ENCODE data around the gene F13B.
A peak's percentile ranks its signal among the peaks of the same experiment; 100 is the strongest.

Gene F13B

DNA sequence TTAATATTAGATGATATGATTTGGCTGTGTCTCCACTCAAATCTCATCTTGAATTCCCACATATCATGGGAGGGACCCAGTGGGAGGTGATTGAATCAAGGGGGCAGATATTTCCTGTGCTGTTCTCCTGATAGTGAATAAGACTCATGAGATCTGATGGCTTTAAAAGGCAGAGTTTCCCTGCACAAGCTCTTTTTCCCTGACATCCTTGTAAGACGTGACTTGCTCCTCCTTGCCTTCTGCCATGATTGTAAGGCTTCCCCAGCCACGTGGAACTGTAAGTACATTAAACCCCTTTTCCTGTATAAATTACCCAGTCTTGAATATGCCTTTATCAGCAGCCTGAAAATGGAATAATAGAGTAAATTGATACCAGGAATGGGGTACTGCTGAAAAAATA lies 13.3 kb upstream of the F13B start:
- TF ChIP-seq ZNF707 (tag by site-specific recombination; IDR thresholded peaks at IDR 0.05): 0 out of 2 replicates have a peak, but pooled peaks have one; percentile 56
- no peak for TF ChIP-seq OSR2 (tag by site-specific recombination; IDR thresholded peaks at IDR 0.05)
- TF ChIP-seq GLIS1 (tag by site-specific recombination; IDR thresholded peaks at IDR 0.05): no peak
- no peak for TF ChIP-seq TCF7L2 (IDR thresholded peaks at IDR 0.05; ENCODE audit: borderline replicate concordance, low read depth, low read length)
- no peak for TF ChIP-seq ZBTB8A (tag by site-specific recombination; IDR thresholded peaks at IDR 0.05)
- TF ChIP-seq ZNF426 (tag by site-specific recombination; IDR thresholded peaks at IDR 0.05): no peak
- TF ChIP-seq ZNF391 (tag by site-specific recombination; IDR thresholded peaks at IDR 0.05; ENCODE audit: borderline replicate concordance, low read depth): no peak
- TF ChIP-seq, protein P1, sequence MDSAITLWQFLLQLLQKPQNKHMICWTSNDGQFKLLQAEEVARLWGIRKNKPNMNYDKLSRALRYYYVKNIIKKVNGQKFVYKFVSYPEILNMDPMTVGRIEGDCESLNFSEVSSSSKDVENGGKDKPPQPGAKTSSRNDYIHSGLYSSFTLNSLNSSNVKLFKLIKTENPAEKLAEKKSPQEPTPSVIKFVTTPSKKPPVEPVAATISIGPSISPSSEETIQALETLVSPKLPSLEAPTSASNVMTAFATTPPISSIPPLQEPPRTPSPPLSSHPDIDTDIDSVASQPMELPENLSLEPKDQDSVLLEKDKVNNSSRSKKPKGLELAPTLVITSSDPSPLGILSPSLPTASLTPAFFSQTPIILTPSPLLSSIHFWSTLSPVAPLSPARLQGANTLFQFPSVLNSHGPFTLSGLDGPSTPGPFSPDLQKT (IDR thresholded peaks at IDR 0.05; ENCODE audit: borderline replicate concordance, low read depth, low read length): no peak
- no peaks in the 10 kb centered on the region for H3K4me1 ChIP-seq (ENCODE audit: control insufficient read depth, insufficient read depth, low read length)
- H3K27ac ChIP-seq (ENCODE audit: extremely low read depth, low read depth, low read length): no peak overlapping the region
- H3K36me3 ChIP-seq (ENCODE audit: control insufficient read depth in 2 of 2, insufficient read depth in 1 of 2, low read length in 2 of 2): peaks cover 20 to 36% of the 10 kb centered on the region in 2 experiments; a peak in 2 of 3 replicates
- CTCF ChIA-PET: no interaction called here
- POLR2A ChIA-PET: no interaction called here
- H3K9me3 ChIP-seq (ENCODE audit: control insufficient read depth, insufficient read depth, low read depth, low read length): no peaks in the 10 kb centered on the region
- no peak overlapping the region for H3K4me3 ChIP-seq (ENCODE audit: low read depth, low read length)

DNA sequence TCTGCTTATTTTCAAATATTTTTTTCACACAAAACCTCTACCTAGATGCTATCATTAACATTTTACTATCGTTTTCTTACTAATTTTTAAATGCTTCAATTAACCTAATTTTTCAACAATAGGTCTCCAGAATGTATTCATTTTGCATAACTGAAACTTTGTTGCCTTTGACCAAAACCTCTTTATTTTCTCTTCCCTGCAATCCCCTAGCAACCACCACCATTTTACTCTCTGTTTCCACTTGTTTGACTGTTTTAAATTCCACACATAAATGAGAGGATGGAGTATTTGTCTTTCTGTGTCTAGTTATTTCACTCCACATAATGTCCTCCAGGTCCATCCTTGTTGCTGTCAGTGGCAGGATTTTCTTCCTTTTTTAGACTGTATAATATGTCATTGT lies 9.5 kb upstream of the F13B start:
- POLR2A ChIA-PET: no interaction called here

More for the DNA sequence above, 9.5 kb upstream of the F13B start:
- H3K4me1 ChIP-seq (ENCODE audit: control insufficient read depth, insufficient read depth, low read length): no peaks in the 10 kb centered on the region
- CTCF ChIA-PET: no interaction called here
- H3K27ac ChIP-seq (ENCODE audit: extremely low read depth, low read depth, low read length): no peak overlapping the region
- H3K9me3 ChIP-seq (ENCODE audit: control insufficient read depth, insufficient read depth, low read depth, low read length): no peaks in the 10 kb centered on the region
- peaks cover 0 to under 1% of the 10 kb centered on the region in 2 experiments; a peak in 1 of 3 replicates for H3K36me3 ChIP-seq (ENCODE audit: control insufficient read depth in 2 of 2, insufficient read depth in 1 of 2, low read length in 2 of 2)
- H3K4me3 ChIP-seq (ENCODE audit: low read depth, low read length): no peak overlapping the region
- no peak for TF ChIP-seq KLF9 (tag by site-specific recombination; IDR thresholded peaks at IDR 0.05; ENCODE audit: low read depth)
- no peak for TF ChIP-seq ZNF202 (tag by site-specific recombination; IDR thresholded peaks at IDR 0.05; ENCODE audit: borderline replicate concordance)
- TF ChIP-seq ZNF529 (tag by site-specific recombination; IDR thresholded peaks at IDR 0.05; ENCODE audit: insufficient replicate concordance): no peak
- TF ChIP-seq ZNF658 (tag by site-specific recombination; IDR thresholded peaks at IDR 0.05): no peak
- no peak for TF ChIP-seq ZNF544 (tag by site-specific recombination; IDR thresholded peaks at IDR 0.05)
- TF ChIP-seq, protein P2, sequence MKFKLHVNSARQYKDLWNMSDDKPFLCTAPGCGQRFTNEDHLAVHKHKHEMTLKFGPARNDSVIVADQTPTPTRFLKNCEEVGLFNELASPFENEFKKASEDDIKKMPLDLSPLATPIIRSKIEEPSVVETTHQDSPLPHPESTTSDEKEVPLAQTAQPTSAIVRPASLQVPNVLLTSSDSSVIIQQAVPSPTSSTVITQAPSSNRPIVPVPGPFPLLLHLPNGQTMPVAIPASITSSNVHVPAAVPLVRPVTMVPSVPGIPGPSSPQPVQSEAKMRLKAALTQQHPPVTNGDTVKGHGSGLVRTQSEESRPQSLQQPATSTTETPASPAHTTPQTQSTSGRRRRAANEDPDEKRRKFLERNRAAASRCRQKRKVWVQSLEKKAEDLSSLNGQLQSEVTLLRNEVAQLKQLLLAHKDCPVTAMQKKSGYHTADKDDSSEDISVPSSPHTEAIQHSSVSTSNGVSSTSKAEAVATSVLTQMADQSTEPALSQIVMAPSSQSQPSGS (tag by site-specific recombination; IDR thresholded peaks at IDR 0.05; ENCODE audit: low read depth): no peak
- TF ChIP-seq ZBTB20 (tag by site-specific recombination; IDR thresholded peaks at IDR 0.05): no peak
- TF ChIP-seq, protein P3, sequence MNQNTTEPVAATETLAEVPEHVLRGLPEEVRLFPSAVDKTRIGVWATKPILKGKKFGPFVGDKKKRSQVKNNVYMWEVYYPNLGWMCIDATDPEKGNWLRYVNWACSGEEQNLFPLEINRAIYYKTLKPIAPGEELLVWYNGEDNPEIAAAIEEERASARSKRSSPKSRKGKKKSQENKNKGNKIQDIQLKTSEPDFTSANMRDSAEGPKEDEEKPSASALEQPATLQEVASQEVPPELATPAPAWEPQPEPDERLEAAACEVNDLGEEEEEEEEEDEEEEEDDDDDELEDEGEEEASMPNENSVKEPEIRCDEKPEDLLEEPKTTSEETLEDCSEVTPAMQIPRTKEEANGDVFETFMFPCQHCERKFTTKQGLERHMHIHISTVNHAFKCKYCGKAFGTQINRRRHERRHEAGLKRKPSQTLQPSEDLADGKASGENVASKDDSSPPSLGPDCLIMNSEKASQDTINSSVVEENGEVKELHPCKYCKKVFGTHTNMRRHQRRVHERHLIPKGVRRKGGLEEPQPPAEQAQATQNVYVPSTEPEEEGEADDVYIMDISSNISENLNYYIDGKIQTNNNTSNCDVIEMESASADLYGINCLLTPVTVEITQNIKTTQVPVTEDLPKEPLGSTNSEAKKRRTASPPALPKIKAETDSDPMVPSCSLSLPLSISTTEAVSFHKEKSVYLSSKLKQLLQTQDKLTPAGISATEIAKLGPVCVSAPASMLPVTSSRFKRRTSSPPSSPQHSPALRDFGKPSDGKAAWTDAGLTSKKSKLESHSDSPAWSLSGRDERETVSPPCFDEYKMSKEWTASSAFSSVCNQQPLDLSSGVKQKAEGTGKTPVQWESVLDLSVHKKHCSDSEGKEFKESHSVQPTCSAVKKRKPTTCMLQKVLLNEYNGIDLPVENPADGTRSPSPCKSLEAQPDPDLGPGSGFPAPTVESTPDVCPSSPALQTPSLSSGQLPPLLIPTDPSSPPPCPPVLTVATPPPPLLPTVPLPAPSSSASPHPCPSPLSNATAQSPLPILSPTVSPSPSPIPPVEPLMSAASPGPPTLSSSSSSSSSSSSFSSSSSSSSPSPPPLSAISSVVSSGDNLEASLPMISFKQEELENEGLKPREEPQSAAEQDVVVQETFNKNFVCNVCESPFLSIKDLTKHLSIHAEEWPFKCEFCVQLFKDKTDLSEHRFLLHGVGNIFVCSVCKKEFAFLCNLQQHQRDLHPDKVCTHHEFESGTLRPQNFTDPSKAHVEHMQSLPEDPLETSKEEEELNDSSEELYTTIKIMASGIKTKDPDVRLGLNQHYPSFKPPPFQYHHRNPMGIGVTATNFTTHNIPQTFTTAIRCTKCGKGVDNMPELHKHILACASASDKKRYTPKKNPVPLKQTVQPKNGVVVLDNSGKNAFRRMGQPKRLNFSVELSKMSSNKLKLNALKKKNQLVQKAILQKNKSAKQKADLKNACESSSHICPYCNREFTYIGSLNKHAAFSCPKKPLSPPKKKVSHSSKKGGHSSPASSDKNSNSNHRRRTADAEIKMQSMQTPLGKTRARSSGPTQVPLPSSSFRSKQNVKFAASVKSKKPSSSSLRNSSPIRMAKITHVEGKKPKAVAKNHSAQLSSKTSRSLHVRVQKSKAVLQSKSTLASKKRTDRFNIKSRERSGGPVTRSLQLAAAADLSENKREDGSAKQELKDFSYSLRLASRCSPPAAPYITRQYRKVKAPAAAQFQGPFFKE (tag by site-specific recombination; IDR thresholded peaks at IDR 0.05; ENCODE audit: borderline replicate concordance): no peak
- no peak for TF ChIP-seq HOXD13 (CRISPR knock-in tag; IDR thresholded peaks at IDR 0.05; ENCODE audit: borderline replicate concordance)
- no peak for TF ChIP-seq ZBTB48 (tag by site-specific recombination; IDR thresholded peaks at IDR 0.05)
- no peak for TF ChIP-seq ZNF324 (tag by site-specific recombination; IDR thresholded peaks at IDR 0.05)

All from HEK293 (cell line).